ENCODE data around the gene CACNA2D3. TPM values are rescaled to one million over a fixed set of nuclear protein-coding genes. Genes with fewer than 3 reads are reported as not detected.

CACNA2D3 gene
- polyA plus RNA-seq, 1 donor (not counting 4 experiments of a cell fraction or from before 2014, with no cell fraction given) = 0.08 TPM

DNA sequence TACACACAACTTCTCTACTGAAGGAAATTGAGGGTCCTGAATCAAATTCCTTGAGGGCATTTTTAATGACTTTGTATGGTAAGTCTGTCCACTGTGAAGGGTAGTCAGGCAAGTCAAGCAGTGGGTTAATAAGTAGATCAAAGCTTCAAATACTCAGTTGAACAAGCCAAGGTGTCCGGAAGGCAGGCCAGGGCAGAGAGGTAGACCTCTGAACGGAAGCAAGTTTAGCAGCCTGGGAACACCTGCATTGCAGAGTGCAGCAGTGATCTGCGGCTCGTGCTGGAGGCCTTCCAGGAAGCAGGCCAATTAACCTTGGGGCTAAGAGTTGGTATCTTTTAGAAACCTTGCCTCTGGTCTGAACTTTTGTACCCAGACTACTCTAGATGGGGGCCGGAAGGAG is 661.7 kb downstream of the CACNA2D3 start:
- Histone ChIP-seq H3K4me2 (ENCODE audit: control insufficient read depth, extremely low read depth, insufficient read depth, low read depth, low read length) (no peak overlapping the region), H4K20me1 (ENCODE audit: control insufficient read depth, extremely low read depth, insufficient read depth, low read length) (no peaks in the 10 kb centered on the region), H3K9ac (ENCODE audit: control insufficient read depth, extremely low read depth, insufficient read depth, low read length) (no peak overlapping the region), H3K36me3 (ENCODE audit: control insufficient read depth in 2 of 2, extremely low read depth in 1 of 2, insufficient read depth in 2 of 2, low read length in 2 of 2) (no peaks in the 10 kb centered on the region), H3K4me1 (ENCODE audit: control insufficient read depth, extremely low read depth, insufficient read depth, low read length) (no peaks in the 10 kb centered on the region), H3K9me3 (ENCODE audit: control insufficient read depth, low read depth, low read length) (no peaks in the 10 kb centered on the region), H3K27me3 (ENCODE audit: control insufficient read depth, extremely low read depth, insufficient read depth, low read length) (no peaks in the 10 kb centered on the region), H2AFZ (ENCODE audit: control insufficient read depth, low read length) (no peak overlapping the region), H3K27ac (ENCODE audit: control insufficient read depth, insufficient read depth, low read length) (no peak overlapping the region), H3K79me2 (ENCODE audit: control insufficient read depth, insufficient read depth, low read length) (no peaks in the 10 kb centered on the region), H3K9me1 (ENCODE audit: control insufficient read depth, extremely low read depth, insufficient read depth, low read length) (no peaks in the 10 kb centered on the region), H3K4me3 (ENCODE audit: control insufficient read depth in 2 of 3, extremely low read depth in 1 of 3, insufficient read depth in 2 of 3, low read depth in 1 of 3, low read length in 3 of 3) (no peak overlapping the region)
- DNase-seq (ENCODE audit: low read depth, low spot score) (no peak), FAIRE-seq (peak; percentile 49)
- dilution Hi-C loops (cut with MboI; ENCODE audit: extremely low pct_ligation_motif_present, low sequenced_read_pairs) = no loop called here
- no peak for TF ChIP-seq EZH2 (IDR thresholded peaks at IDR 0.05; ENCODE audit: low read length)
- TF ChIP-seq, protein P1, sequence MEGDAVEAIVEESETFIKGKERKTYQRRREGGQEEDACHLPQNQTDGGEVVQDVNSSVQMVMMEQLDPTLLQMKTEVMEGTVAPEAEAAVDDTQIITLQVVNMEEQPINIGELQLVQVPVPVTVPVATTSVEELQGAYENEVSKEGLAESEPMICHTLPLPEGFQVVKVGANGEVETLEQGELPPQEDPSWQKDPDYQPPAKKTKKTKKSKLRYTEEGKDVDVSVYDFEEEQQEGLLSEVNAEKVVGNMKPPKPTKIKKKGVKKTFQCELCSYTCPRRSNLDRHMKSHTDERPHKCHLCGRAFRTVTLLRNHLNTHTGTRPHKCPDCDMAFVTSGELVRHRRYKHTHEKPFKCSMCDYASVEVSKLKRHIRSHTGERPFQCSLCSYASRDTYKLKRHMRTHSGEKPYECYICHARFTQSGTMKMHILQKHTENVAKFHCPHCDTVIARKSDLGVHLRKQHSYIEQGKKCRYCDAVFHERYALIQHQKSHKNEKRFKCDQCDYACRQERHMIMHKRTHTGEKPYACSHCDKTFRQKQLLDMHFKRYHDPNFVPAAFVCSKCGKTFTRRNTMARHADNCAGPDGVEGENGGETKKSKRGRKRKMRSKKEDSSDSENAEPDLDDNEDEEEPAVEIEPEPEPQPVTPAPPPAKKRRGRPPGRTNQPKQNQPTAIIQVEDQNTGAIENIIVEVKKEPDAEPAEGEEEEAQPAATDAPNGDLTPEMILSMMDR (optimal IDR thresholded peaks at IDR 0.05 in 1 of 3, IDR thresholded peaks at IDR 0.05 in 1 of 3, conservative IDR thresholded peaks at IDR 0.05 in 1 of 3; ENCODE audit: extremely low read depth in 1 of 3, insufficient read depth in 2 of 3, low read length in 3 of 3) = no peak

DNA sequence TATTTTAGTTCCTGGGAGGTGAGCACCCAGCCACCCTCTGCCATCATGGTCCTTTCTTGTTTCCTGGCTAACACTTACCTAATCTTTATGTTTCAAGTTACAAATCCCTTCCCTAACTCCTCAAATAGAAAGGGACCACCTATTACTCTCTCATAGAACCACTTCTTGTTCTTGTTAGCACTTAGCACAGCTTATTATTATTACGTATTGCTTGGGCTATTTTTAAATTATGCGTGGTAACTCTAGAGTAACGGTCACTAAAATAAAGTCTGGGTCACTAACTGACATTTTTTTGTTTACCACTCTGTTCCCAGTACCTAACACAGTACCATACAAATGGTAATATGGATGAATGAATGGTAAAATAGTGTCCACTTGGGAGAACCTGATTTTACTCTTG is 663.6 kb downstream of the CACNA2D3 start:
- dilution Hi-C loops (cut with MboI; ENCODE audit: extremely low pct_ligation_motif_present, low sequenced_read_pairs) = no loop called here
- H3K36me3 ChIP-seq (ENCODE audit: control insufficient read depth in 2 of 2, extremely low read depth in 1 of 2, insufficient read depth in 2 of 2, low read length in 2 of 2) = no peaks in the 10 kb centered on the region

More for the DNA sequence above, 663.6 kb downstream of the CACNA2D3 start:
- no peak for FAIRE-seq
- Histone ChIP-seq H3K27me3 (ENCODE audit: control insufficient read depth, extremely low read depth, insufficient read depth, low read length) (no peaks in the 10 kb centered on the region), H3K4me2 (ENCODE audit: control insufficient read depth, extremely low read depth, insufficient read depth, low read depth, low read length) (no peak overlapping the region), H2AFZ (ENCODE audit: control insufficient read depth, low read length) (no peak overlapping the region), H3K9me3 (ENCODE audit: control insufficient read depth, low read depth, low read length) (no peaks in the 10 kb centered on the region), H3K4me1 (ENCODE audit: control insufficient read depth, extremely low read depth, insufficient read depth, low read length) (no peaks in the 10 kb centered on the region), H3K79me2 (ENCODE audit: control insufficient read depth, insufficient read depth, low read length) (no peaks in the 10 kb centered on the region), H3K9me1 (ENCODE audit: control insufficient read depth, extremely low read depth, insufficient read depth, low read length) (no peaks in the 10 kb centered on the region), H3K27ac (ENCODE audit: control insufficient read depth, insufficient read depth, low read length) (no peak overlapping the region), H3K9ac (ENCODE audit: control insufficient read depth, extremely low read depth, insufficient read depth, low read length) (no peak overlapping the region), H4K20me1 (ENCODE audit: control insufficient read depth, extremely low read depth, insufficient read depth, low read length) (no peaks in the 10 kb centered on the region), H3K4me3 (ENCODE audit: control insufficient read depth in 2 of 3, extremely low read depth in 1 of 3, insufficient read depth in 2 of 3, low read depth in 1 of 3, low read length in 3 of 3) (no peak overlapping the region)
- no peak for TF ChIP-seq EZH2 (IDR thresholded peaks at IDR 0.05; ENCODE audit: low read length)
- TF ChIP-seq, protein P1 (optimal IDR thresholded peaks at IDR 0.05 in 1 of 3, IDR thresholded peaks at IDR 0.05 in 1 of 3, conservative IDR thresholded peaks at IDR 0.05 in 1 of 3; ENCODE audit: extremely low read depth in 1 of 3, insufficient read depth in 2 of 3, low read length in 3 of 3) = no peak
- no peak for DNase-seq (ENCODE audit: low read depth, low spot score)
